GM12892 (cell line): Measurements from ENCODE around the gene CYP1B1.

ENCODE experiments used
- POLR2A ChIP-seq: IDR thresholded peaks from 2 replicates; pipeline ENCODE4 v1.6.1; 2011; ENCODE audit warnings: low read depth, low read length, control low read depth
- POLR2AphosphoS5 ChIP-seq: IDR thresholded peaks from 2 replicates; pipeline ENCODE4 v1.6.1; 2011; ENCODE audit warnings: low read depth, low read length, control low read depth
- TAF1 ChIP-seq: IDR thresholded peaks from 2 replicates; pipeline ENCODE4 v1.6.1; 2011; ENCODE audit warnings: low read depth, mild to moderate bottlenecking, control low read depth, low read length, borderline replicate concordance

DNA sequence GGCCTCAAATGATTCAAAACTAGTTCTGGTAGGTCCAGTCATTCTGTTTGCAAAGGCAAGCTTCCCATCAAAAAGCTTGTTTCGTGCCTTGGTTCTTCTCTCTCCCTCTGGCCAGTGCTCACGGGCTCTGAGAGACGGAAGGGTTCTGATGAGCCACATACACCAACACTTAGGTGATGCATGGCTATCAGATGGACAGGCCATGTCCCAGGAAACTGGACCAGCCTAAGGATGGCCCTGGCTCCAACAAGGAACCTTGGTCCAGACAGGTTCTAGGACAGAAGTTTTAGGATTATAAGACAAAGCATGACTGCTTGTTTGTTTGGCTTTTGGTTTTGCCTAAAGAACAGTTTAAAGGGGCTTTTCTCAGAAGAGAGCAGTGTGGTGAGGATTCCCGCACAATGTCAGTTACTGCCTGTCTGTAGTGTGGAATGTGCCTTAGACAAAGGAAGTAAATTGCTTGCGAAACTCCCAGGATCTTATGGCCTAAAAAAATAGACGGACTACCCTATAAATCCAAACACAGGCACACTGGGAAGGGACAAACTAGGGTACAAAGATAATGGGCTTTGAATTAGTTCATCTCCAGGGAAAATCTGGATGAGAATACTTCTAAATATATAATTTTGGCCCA, 10.3 kb downstream of the CYP1B1 start:
- TF ChIP-seq POLR2A (no peak), TAF1 (no peak), POLR2AphosphoS5 (no peak)
